ENCODE data around the gene EMC9.

GRCh38 chr14:24137529-24138395, 3.6 kb downstream of the EMC9 start:
- TF ChIP-seq, protein P1, sequence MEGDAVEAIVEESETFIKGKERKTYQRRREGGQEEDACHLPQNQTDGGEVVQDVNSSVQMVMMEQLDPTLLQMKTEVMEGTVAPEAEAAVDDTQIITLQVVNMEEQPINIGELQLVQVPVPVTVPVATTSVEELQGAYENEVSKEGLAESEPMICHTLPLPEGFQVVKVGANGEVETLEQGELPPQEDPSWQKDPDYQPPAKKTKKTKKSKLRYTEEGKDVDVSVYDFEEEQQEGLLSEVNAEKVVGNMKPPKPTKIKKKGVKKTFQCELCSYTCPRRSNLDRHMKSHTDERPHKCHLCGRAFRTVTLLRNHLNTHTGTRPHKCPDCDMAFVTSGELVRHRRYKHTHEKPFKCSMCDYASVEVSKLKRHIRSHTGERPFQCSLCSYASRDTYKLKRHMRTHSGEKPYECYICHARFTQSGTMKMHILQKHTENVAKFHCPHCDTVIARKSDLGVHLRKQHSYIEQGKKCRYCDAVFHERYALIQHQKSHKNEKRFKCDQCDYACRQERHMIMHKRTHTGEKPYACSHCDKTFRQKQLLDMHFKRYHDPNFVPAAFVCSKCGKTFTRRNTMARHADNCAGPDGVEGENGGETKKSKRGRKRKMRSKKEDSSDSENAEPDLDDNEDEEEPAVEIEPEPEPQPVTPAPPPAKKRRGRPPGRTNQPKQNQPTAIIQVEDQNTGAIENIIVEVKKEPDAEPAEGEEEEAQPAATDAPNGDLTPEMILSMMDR (IDR thresholded peaks at IDR 0.05; ENCODE audit: low read depth, low read length): no peak
- TF ChIP-seq POLR2A (IDR thresholded peaks at IDR 0.05; ENCODE audit: extremely low read depth, insufficient read length): no peak
- TF ChIP-seq, protein P2, sequence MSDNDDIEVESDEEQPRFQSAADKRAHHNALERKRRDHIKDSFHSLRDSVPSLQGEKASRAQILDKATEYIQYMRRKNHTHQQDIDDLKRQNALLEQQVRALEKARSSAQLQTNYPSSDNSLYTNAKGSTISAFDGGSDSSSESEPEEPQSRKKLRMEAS (IDR thresholded peaks at IDR 0.05; ENCODE audit: low read depth, low read length): no peak

Data from NB4 (cell line).